Upper lobe of left lung (tissue), 6 donors: Measurements from ENCODE around the gene CYB5B. TPM values are rescaled to one million over a fixed set of nuclear protein-coding genes. Genes with fewer than 3 reads are reported as not detected.
A peak's percentile ranks its signal among the peaks of the same experiment; 100 is the strongest.

Source experiments
- ATAC-seq, 2 donors: fragments of 200-7000 bp; cut with Tn5 transposase; one replicate each; pipeline ENCODE4 v1.9.1; 2022; ENCODE audit warnings: mild to moderate bottlenecking in 2 of 2, moderate library complexity in 2 of 2; ENCODE audit not compliant: low FRiP score in 2 of 2
- DNase-seq, 2 donors: peaks; one replicate each; pipeline ENCODE4 v3.0.0-alpha.2; 2019 to 2020
- H3K27ac ChIP-seq, 4 donors: fragments of 200-600 bp; sonication (generic); one replicate each; pipeline ENCODE4 v1.5.1; 2016 to 2019
- H3K27me3 ChIP-seq, 4 donors: fragments of 200-600 bp; sonication (generic); one replicate each; pipeline ENCODE4 v1.5.1; 2017 to 2019
- H3K36me3 ChIP-seq, 4 donors: fragments of 200-600 bp; sonication (generic); one replicate each; pipeline ENCODE4 v1.5.1; 2016 to 2019
- H3K4me1 ChIP-seq, 4 donors: fragments of 200-600 bp; sonication (generic); one replicate each; pipeline ENCODE4 v1.5.1; 2018 to 2019
- H3K4me3 ChIP-seq, 4 donors: fragments of 200-600 bp; sonication (generic); one replicate each; pipeline ENCODE4 v1.5.1; 2017 to 2019; ENCODE audit warnings: mild to moderate bottlenecking in 2 of 4, moderate library complexity in 1 of 4
- H3K9me3 ChIP-seq, 4 donors: fragments of 200-600 bp; sonication (generic); one replicate each; pipeline ENCODE4 v1.5.1; 2018 to 2019
- CTCF ChIP-seq, 6 experiments: fragments of 450-650 bp in 4 of 6; fragments of 200-600 bp in 2 of 6; sonication (generic) in 2 of 6; IDR thresholded peaks; one replicate each; pipeline ENCODE4 v1.5.1; 2016 to 2019; ENCODE audit warnings: antibody characterized with exemption in 6 of 6
- EP300 ChIP-seq, 4 donors: sonication (generic); formaldehyde crosslinking; IDR thresholded peaks; one replicate each; pipeline ENCODE4 v1.5.1; 2017; ENCODE audit warnings: antibody characterized with exemption in 4 of 4, control low read depth in 2 of 4
- POLR2A ChIP-seq, 4 donors: fragments of 450-650 bp; IDR thresholded peaks; one replicate each; pipeline ENCODE4 v1.5.1; 2016 to 2017; ENCODE audit warnings: antibody characterized with exemption in 4 of 4, mild to moderate bottlenecking in 2 of 4
- POLR2AphosphoS5 ChIP-seq, 2 donors: sonication (generic); formaldehyde crosslinking; IDR thresholded peaks; one replicate each; pipeline ENCODE4 v1.5.1; 2017; ENCODE audit warnings: antibody characterized with exemption in 2 of 2
- WGBS, 2 donors: methylation state at CpG; one replicate each; pipeline ENCODE4 v1.1.5; 2017 to 2018; 5-methylcytosine and 5-hydroxymethylcytosine counted together
- total RNA-seq, 6 donors: library from RNA; depleted of rRNA in 4 of 6; stranded (reverse); fragments of >200 nt in 4 of 6; gene quantifications; one replicate each; pipeline versions ENCODE4 v1.1.0 to v1.2.1, GENCODE V29; 2016 to 2021
- donor health status: DM: no; HTN: no; CAD: no; lungs with moderate emphysema.
- donor health status: DM: no; HTN: yes; CAD: no; lungs with severe emphysema.

The CYB5B gene
- total RNA-seq, 6 donors from 2014 or later = 25.2 to 93.1 (median 69.4) TPM

GRCh38 chr16:69381231-69381630 is 43.2 kb upstream of the CYB5B start:
- no peaks in the 10 kb centered on the region for H3K9me3 ChIP-seq
- ATAC-seq (no peak), DNase-seq (no peak)
- 13 to 58% methylated on average over 2 of the region's 2 CpGs for WGBS, 2 donors
- TF ChIP-seq POLR2A (IDR thresholded peaks at IDR 0.05) (no peak), CTCF (IDR thresholded peaks at IDR 0.05) (no peak), EP300 (IDR thresholded peaks at IDR 0.05) (no peak)
- H3K4me3 ChIP-seq = no peak overlapping the region
- no peak overlapping the region for H3K27ac ChIP-seq
- peaks cover 11 to 34% (median 16%) of the 10 kb centered on the region in 4 donors for H3K4me1 ChIP-seq
- peaks cover 7 to 73% (median 29%) of the 10 kb centered on the region in 4 donors for H3K36me3 ChIP-seq
- H3K27me3 ChIP-seq = no peaks in the 10 kb centered on the region

GRCh38 chr16:69382421-69382820 is 42.0 kb upstream of the CYB5B start:
- DNase-seq = no peak
- WGBS, 2 donors = 94 to 98% methylated on average over 2 of the region's 2 CpGs
- no peak for ATAC-seq

GRCh38 chr16:69384974-69385373 is 39.4 kb upstream of the CYB5B start:
- ATAC-seq (no peak), DNase-seq (no peak)
- Histone ChIP-seq H3K36me3 (peaks cover 7 to 42% (median 15%) of the 10 kb centered on the region in 4 donors), H3K27ac (peak overlapping the region; percentile 92 to 96 (median 94)), H3K4me1 (peaks cover 11 to 38% (median 19%) of the 10 kb centered on the region in 4 donors), H3K9me3 (no peaks in the 10 kb centered on the region), H3K27me3 (no peaks in the 10 kb centered on the region), H3K4me3 (peak overlapping the region; percentile 55 to 92 (median 83))
- 5 to 6% methylated on average over 6 of the region's 6 CpGs for WGBS, 2 donors
- TF ChIP-seq EP300 (IDR thresholded peaks at IDR 0.05) = no peak
- no peak for TF ChIP-seq CTCF (IDR thresholded peaks at IDR 0.05)
- no peak for TF ChIP-seq POLR2AphosphoS5 (IDR thresholded peaks at IDR 0.05)
- TF ChIP-seq POLR2A (IDR thresholded peaks at IDR 0.05) = no peak

More at GRCh38 chr16:69382421-69382820, 42.0 kb upstream of the CYB5B start:
- Histone ChIP-seq H3K36me3 (peaks cover 7 to 68% (median 29%) of the 10 kb centered on the region in 4 donors), H3K4me3 (no peak overlapping the region), H3K27ac (no peak overlapping the region), H3K4me1 (peaks cover 11 to 38% (median 19%) of the 10 kb centered on the region in 4 donors), H3K9me3 (no peaks in the 10 kb centered on the region), H3K27me3 (no peaks in the 10 kb centered on the region)
- no peak for TF ChIP-seq POLR2A (IDR thresholded peaks at IDR 0.05)
- TF ChIP-seq EP300 (IDR thresholded peaks at IDR 0.05) = no peak
- TF ChIP-seq CTCF (IDR thresholded peaks at IDR 0.05) = no peak
- no peak for TF ChIP-seq POLR2AphosphoS5 (IDR thresholded peaks at IDR 0.05)

GRCh38 chr16:69386596-69386995 is 37.8 kb upstream of the CYB5B start:
- Histone ChIP-seq H3K27ac (peak overlapping the region in 1 of 4 donors; percentile 94), H3K27me3 (no peaks in the 10 kb centered on the region), H3K9me3 (no peaks in the 10 kb centered on the region), H3K4me1 (peaks cover 11 to 32% (median 17%) of the 10 kb centered on the region in 4 donors), H3K4me3 (peak overlapping the region in 2 of 4 donors; percentile 80 to 86), H3K36me3 (peaks cover 7 to 27% (median 11%) of the 10 kb centered on the region in 4 donors)
- no peak for TF ChIP-seq CTCF (IDR thresholded peaks at IDR 0.05)
- TF ChIP-seq EP300 (IDR thresholded peaks at IDR 0.05) = no peak
- no peak for TF ChIP-seq POLR2A (IDR thresholded peaks at IDR 0.05)
- no peak for TF ChIP-seq POLR2AphosphoS5 (IDR thresholded peaks at IDR 0.05)
- DNase-seq (no peak), ATAC-seq (no peak)
- 85 to 95% methylated on average over 1 of the region's 1 CpG for WGBS, 2 donors
